Mesangial cell (primary cell): ENCODE measurements around the gene APOBEC3F. TPM values are rescaled to one million over a fixed set of nuclear protein-coding genes. Genes with fewer than 3 reads are reported as not detected.

Experiments
- total RNA-seq: library from RNA; depleted of rRNA; stranded (reverse); fragments of >200 nt; gene quantifications from 2 replicates; pipeline ENCODE4 v1.2.3, GENCODE V29; 2015

The APOBEC3F gene
- total RNA-seq, result 4.6 and 8.9 TPM in 2 replicates

GRCh38 chr22:39040538-39041296, at the start of gene APOBEC3F:
APOBEC3F (plus strand) TSS chr22:39040864; CDS start chr22:39040961, 97 bp downstream.

GRCh38 chr22:39013942-39014722, 26.5 kb upstream of the APOBEC3F start, which contains the start of gene APOBEC3C:
APOBEC3C (plus strand) TSS chr22:39014257; CDS start chr22:39014363, 106 bp downstream.

DNA sequence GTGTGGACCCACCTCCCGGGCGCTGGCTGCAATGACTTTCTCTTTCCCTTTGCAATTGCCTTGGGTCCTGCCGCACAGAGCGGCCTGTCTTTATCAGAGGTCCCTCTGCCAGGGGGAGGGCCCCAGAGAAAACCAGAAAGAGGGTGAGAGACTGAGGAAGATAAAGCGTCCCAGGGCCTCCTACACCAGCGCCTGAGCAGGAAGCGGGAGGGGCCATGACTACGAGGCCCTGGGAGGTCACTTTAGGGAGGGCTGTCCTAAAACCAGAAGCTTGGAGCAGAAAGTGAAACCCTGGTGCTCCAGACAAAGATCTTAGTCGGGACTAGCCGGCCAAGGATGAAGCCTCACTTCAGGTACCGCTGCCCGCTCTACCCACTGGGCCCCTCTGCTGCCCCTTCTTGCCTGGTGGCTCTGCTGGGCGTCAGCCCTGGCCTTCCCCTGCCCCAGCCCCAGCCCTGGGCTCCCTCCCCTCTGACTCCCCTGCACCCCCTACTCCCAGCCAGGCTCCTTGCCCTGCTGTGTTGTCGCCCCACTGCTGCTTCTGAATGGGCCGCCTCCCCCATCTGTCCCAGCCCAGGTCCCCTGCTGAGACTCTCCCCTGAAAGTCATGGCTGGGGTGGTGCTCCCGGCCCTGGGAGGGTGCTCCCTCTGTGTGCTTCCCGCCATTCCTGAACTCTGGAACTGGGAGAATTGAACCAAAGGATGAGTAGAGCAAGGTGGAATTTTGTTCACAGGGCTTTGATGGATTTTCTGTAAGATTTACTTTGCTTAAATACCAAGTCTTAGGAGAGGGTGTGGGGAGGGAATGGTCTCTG, 36.6 kb downstream of the APOBEC3F start, which contains the start of gene APOBEC3G:
Gene APOBEC3G (plus strand): TSS at position 250 of the 815 bp plus-strand sequence. CDS start 87 bp downstream, at position 337.

GRCh38 chr22:39097098-39098020, 56.7 kb downstream of the APOBEC3F start, which contains the start of gene APOBEC3H:
APOBEC3H (plus strand) TSS chr22:39097244; CDS start chr22:39100279, 3,035 bp downstream.

Other genes with a start within 250 kb of the APOBEC3F start
- gene DNAL4, start 246.7 kb upstream of the APOBEC3F start, total RNA-seq, result 13.7 and 29.3 TPM in 2 replicates
- gene NPTXR, start 196.8 kb upstream of the APOBEC3F start, total RNA-seq, result 2.3 and 5.6 TPM in 2 replicates
- gene CBX6, start 168.6 kb upstream of the APOBEC3F start, total RNA-seq, result 46.4 and 76.9 TPM in 2 replicates
- gene APOBEC3A, start 83.3 kb upstream of the APOBEC3F start, total RNA-seq, result not detected in 2 replicates
- gene APOBEC3B, start 58.5 kb upstream of the APOBEC3F start, total RNA-seq, result 1.3 and 32.9 TPM in 2 replicates
- gene APOBEC3C, start 26.6 kb upstream of the APOBEC3F start, total RNA-seq, result 19.2 and 22.6 TPM in 2 replicates
- 0.49 and 1.1 TPM in 2 replicates for gene APOBEC3D, start 19.7 kb upstream of the APOBEC3F start, total RNA-seq
- 1.6 and 10.9 TPM in 2 replicates for gene APOBEC3G, start 36.4 kb downstream of the APOBEC3F start, total RNA-seq
- gene APOBEC3H, start 56.4 kb downstream of the APOBEC3F start, total RNA-seq, result not detected in 2 replicates
- gene CBX7, start 111.8 kb downstream of the APOBEC3F start, total RNA-seq, result 0.49 and 4.1 TPM in 2 replicates
- 38.3 and 48.2 TPM in 2 replicates for gene PDGFB, start 204.1 kb downstream of the APOBEC3F start, total RNA-seq